Kidney epithelial cell (primary cell): ENCODE measurements around the gene SGIP1. TPM values are rescaled to one million over a fixed set of nuclear protein-coding genes. Genes with fewer than 3 reads are reported as not detected.

Experiments
- DNase-seq: peaks from one replicate; pipeline ENCODE4 v3.0.0-alpha.2; 2010; ENCODE audit warnings: low read depth
- H3K27me3 ChIP-seq: 2 replicates; pipeline ENCODE4 v1.6.0; 2011; ENCODE audit warnings: low read length; ENCODE audit not compliant: control insufficient read depth, insufficient read depth
- H3K36me3 ChIP-seq: 2 replicates; pipeline ENCODE4 v1.5.1; 2011; ENCODE audit warnings: low read length; ENCODE audit not compliant: control insufficient read depth, insufficient read depth
- H3K4me3 ChIP-seq: 2 replicates; pipeline ENCODE4 v1.5.1; 2011; ENCODE audit warnings: low read depth, mild to moderate bottlenecking, control low read depth, low read length
- CTCF ChIP-seq: IDR thresholded peaks from 2 replicates; pipeline ENCODE4 v1.5.1; 2011; ENCODE audit warnings: mild to moderate bottlenecking, moderate library complexity, low read length, control low read depth, inconsistent platforms; ENCODE audit not compliant: insufficient read depth, poor library complexity, severe bottlenecking
- total RNA-seq: library from RNA; depleted of rRNA; stranded (reverse); fragments of >200 nt; gene quantifications from 2 replicates; pipeline ENCODE4 v1.2.3, GENCODE V29; 2015

Gene SGIP1
- total RNA-seq, 1 donor from 2014 or later: 6.9 TPM

- DNase-seq: no peak
- TF ChIP-seq CTCF: no peak
- H3K27me3 ChIP-seq: no peaks in the 10 kb centered on the region
Measured at GRCh38 chr1:66637146-66637545, 103.2 kb downstream of the SGIP1 start.

GRCh38 chr1:66641891-66642473 lies 108.0 kb downstream of the SGIP1 start:
- TF ChIP-seq CTCF: no peak
- no peak for DNase-seq
- H3K27me3 ChIP-seq: no peaks in the 10 kb centered on the region

More at GRCh38 chr1:66637146-66637545, 103.2 kb downstream of the SGIP1 start:
- Histone ChIP-seq H3K4me3 (no peak overlapping the region), H3K36me3 (no peaks in the 10 kb centered on the region)

GRCh38 chr1:66642992-66643391 lies 109.0 kb downstream of the SGIP1 start:
- Histone ChIP-seq H3K27me3 (no peaks in the 10 kb centered on the region), H3K36me3 (no peaks in the 10 kb centered on the region), H3K4me3 (no peak overlapping the region)
- no peak for TF ChIP-seq CTCF
- DNase-seq: no peak

More at GRCh38 chr1:66641891-66642473, 108.0 kb downstream of the SGIP1 start:
- no peaks in the 10 kb centered on the region for H3K36me3 ChIP-seq
- H3K4me3 ChIP-seq: no peak overlapping the region

DNA sequence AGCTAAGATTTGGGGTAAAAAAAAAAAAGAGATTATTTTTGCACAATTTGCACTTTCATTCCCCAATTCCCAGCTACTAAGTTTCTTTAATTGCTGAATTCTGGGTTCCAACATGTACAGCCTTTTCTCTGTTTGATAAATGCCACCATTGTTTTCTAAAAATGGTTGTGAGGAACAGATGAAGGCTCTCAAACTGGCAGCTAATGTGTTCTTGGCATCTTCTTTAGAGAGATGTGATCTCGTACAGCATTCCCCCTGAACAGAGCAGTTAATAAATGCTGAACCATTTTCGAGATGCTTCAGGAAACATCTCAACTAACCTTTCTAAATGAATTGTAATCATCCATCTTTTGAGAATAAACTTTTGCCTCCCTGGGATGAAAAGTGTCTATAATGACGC lies 110.4 kb downstream of the SGIP1 start:
- no peak for TF ChIP-seq CTCF
- H3K36me3 ChIP-seq: no peaks in the 10 kb centered on the region
- DNase-seq: no peak
- no peaks in the 10 kb centered on the region for H3K27me3 ChIP-seq
- H3K4me3 ChIP-seq: no peak overlapping the region

- Histone ChIP-seq H3K4me3 (no peak overlapping the region), H3K27me3 (no peaks in the 10 kb centered on the region), H3K36me3 (no peaks in the 10 kb centered on the region)
- DNase-seq: no peak
- no peak for TF ChIP-seq CTCF
Measured at GRCh38 chr1:66648901-66649595, 115.1 kb downstream of the SGIP1 start.
